NCI-H2171 treated with DMSO at 0.1 percent for 48 hours (cell line): ENCODE measurements around the gene BCAP29.

Experiments used
- DNase-seq: peaks from one replicate; lab custom pipeline; 2025; lab: John Stamatoyannopoulos, UW

The BCAP29 gene

GRCh38 chr7:107666790-107667189 is 86.7 kb downstream of the BCAP29 start:
- no peak for DNase-seq

- DNase-seq, result no peak
Observed at GRCh38 chr7:107667341-107667740, 87.3 kb downstream of the BCAP29 start.

- DNase-seq, result no peak
Observed at GRCh38 chr7:107668296-107668695, 88.2 kb downstream of the BCAP29 start.
